HG02759 (cell line): Measurements from ENCODE around the gene SDS.
"Not testable (repeated sequence)": the region's sequence is repeated elsewhere in the genome, so short reads cannot be mapped to it uniquely, and the experiment has no call there.

Source experiments
- ATAC-seq: cut with Tn5 transposase; IDR thresholded peaks from one replicate; pipeline ENCODE4 v1.9.1; 2021; ENCODE audit warnings: mild to moderate bottlenecking, moderate library complexity; ENCODE audit not compliant: unreplicated experiment

Gene SDS

GRCh38 chr12:113358381-113359132, 45.1 kb downstream of the SDS start, which contains the start of gene PLBD2:
PLBD2 (plus strand) TSS chr12:113358587; CDS start chr12:113358601, 14 bp downstream.
- ATAC-seq: peak; percentile 94

- not testable (repeated sequence) for ATAC-seq
These were observed 49.5 kb downstream of the SDS start for GRCh38 chr12:113354192-113354591.

- no peak for ATAC-seq
These were observed 52.6 kb downstream of the SDS start for GRCh38 chr12:113351089-113351488.

- no peak for ATAC-seq
These were observed 54.7 kb downstream of the SDS start for GRCh38 chr12:113348849-113349536.

GRCh38 chr12:113347892-113348291, 55.8 kb downstream of the SDS start:
- ATAC-seq: no peak

GRCh38 chr12:113347107-113347506, 56.6 kb downstream of the SDS start:
- ATAC-seq: no peak

GRCh38 chr12:113346353-113346752, 57.3 kb downstream of the SDS start:
- no peak for ATAC-seq

- no peak for ATAC-seq
These were observed 58.4 kb downstream of the SDS start for GRCh38 chr12:113345318-113345717.
